Endothelial cell of umbilical vein (primary cell): ENCODE measurements around the gene GNRHR. TPM values are rescaled to one million over a fixed set of nuclear protein-coding genes. Genes with fewer than 3 reads are reported as not detected.

Experiments used
- BruUV-seq: library from RNA; stranded (reverse); fragments of 400-500 nt; replicated peaks from 2 replicates; lab custom pipeline; 2021; lab: Mats Ljungman, UMichigan
- CTCF ChIA-PET: fragments of 300-600, 350-600 bp; sonication (Branson Sonifier 250); formaldehyde crosslinking; loops from one replicate; lab custom pipeline; 2021; ENCODE audit warnings: antibody characterized with exemption, inconsistent platforms; lab: Charles Lee
- POLR2A ChIA-PET: fragments of 300-600, 350-600 bp; sonication (Branson Sonifier 250); formaldehyde crosslinking; loops from one replicate; lab custom pipeline; 2021; ENCODE audit warnings: antibody characterized with exemption, inconsistent platforms; lab: Charles Lee
- DNase-seq: peaks from one replicate; pipeline ENCODE4 v3.0.0-alpha.2; 2011; ENCODE audit warnings: low read depth, low spot score
- FAIRE-seq: peaks from 2 replicates; lab custom pipeline; 2011; peaks lifted over from hg19 to GRCh38; lab: Jason Lieb, UNC
- H2AFZ ChIP-seq: 2 replicates; pipeline ENCODE4 v1.6.0; 2012; ENCODE audit warnings: low read depth, low read length, control low read depth, inconsistent platforms
- H3K27ac ChIP-seq: 2 replicates; pipeline ENCODE4 v1.5.1; 2011; ENCODE audit warnings: low read depth, mild to moderate bottlenecking, control low read depth, low read length, moderate library complexity; ENCODE audit not compliant: insufficient read depth
- H3K27me3 ChIP-seq, 2 experiments: 2 replicates each; pipeline versions ENCODE4 v1.6.0 to v1.6.1; 2011; ENCODE audit warnings: low read length in 2 of 2, mixed read lengths in 1 of 2; ENCODE audit not compliant: control insufficient read depth in 2 of 2, insufficient read depth in 2 of 2
- H3K36me3 ChIP-seq, 2 experiments: 2 replicates in 1 of 2; 3 replicates in 1 of 2; pipeline ENCODE4 v1.5.1; 2011; ENCODE audit warnings: low read length in 2 of 2, mild to moderate bottlenecking in 1 of 2, moderate library complexity in 1 of 2; ENCODE audit not compliant: control insufficient read depth in 2 of 2, insufficient read depth in 2 of 2; ENCODE audit errors: extremely low read depth in 1 of 2
- H3K4me1 ChIP-seq: 3 replicates; pipeline ENCODE4 v1.5.1; 2011; ENCODE audit warnings: mild to moderate bottlenecking, low read length; ENCODE audit not compliant: control insufficient read depth, insufficient read depth; ENCODE audit errors: extremely low read depth
- H3K4me2 ChIP-seq: 2 replicates; pipeline ENCODE4 v1.6.1; 2011; ENCODE audit warnings: low read length, control low read depth, mixed read lengths; ENCODE audit not compliant: insufficient read depth
- H3K4me3 ChIP-seq, 3 experiments: fragments of 200-600 bp in 1 of 3; sonication (generic), shearing (Covaris generic) in 1 of 3; replicated peaks in 1 of 3; 2 replicates each; pipeline ENCODE4 v1.5.1; 2011 to 2016; ENCODE audit warnings: control low read depth in 3 of 3, low read length in 3 of 3, mild to moderate bottlenecking in 2 of 3, inconsistent platforms in 1 of 3, low read depth in 1 of 3, moderate library complexity in 1 of 3; ENCODE audit not compliant: insufficient read depth in 1 of 3
- H3K79me2 ChIP-seq: 2 replicates; pipeline ENCODE4 v1.6.0; 2012; ENCODE audit warnings: low read length, inconsistent platforms; ENCODE audit not compliant: control insufficient read depth, insufficient read depth
- H3K9ac ChIP-seq: replicated peaks from 2 replicates; pipeline ENCODE3; 2011; ENCODE audit warnings: low read length, control low read depth; ENCODE audit not compliant: insufficient read depth; ENCODE audit errors: extremely low read depth
- H3K9me1 ChIP-seq: replicated peaks from 3 replicates; pipeline ENCODE4 v1.6.0; 2011; ENCODE audit warnings: mild to moderate bottlenecking, low read length; ENCODE audit not compliant: control insufficient read depth, insufficient read depth; ENCODE audit errors: extremely low read depth
- H3K9me3 ChIP-seq: replicated peaks from 2 replicates; pipeline ENCODE4 v1.5.1; 2012; ENCODE audit warnings: low read length, inconsistent platforms; ENCODE audit not compliant: control insufficient read depth, insufficient read depth
- H4K20me1 ChIP-seq: replicated peaks from 2 replicates; pipeline ENCODE3; 2011; ENCODE audit warnings: mild to moderate bottlenecking, low read length; ENCODE audit not compliant: control insufficient read depth, insufficient read depth; ENCODE audit errors: extremely low read depth
- CTCF ChIP-seq, 2 donors: IDR thresholded peaks; 1 replicate in 1 of 2; 2 replicates in 1 of 2; pipeline ENCODE4 v1.5.1; 2011; ENCODE audit warnings: low read length in 2 of 2, mild to moderate bottlenecking in 2 of 2, moderate library complexity in 2 of 2, control low read depth in 1 of 2, inconsistent platforms in 1 of 2, low read depth in 1 of 2; ENCODE audit not compliant: insufficient read depth in 1 of 2; ENCODE audit errors: extremely low read depth in 1 of 2
- EZH2 ChIP-seq: IDR thresholded peaks from 2 replicates; pipeline ENCODE4 v1.6.1; 2012; ENCODE audit warnings: borderline replicate concordance, low read depth, mild to moderate bottlenecking, moderate library complexity, low read length, inconsistent platforms; ENCODE audit not compliant: severe bottlenecking
- FOS ChIP-seq: IDR thresholded peaks from 2 replicates; pipeline ENCODE4 v1.6.1; 2011; ENCODE audit warnings: mild to moderate bottlenecking, low read length, moderate library complexity, borderline replicate concordance; ENCODE audit not compliant: insufficient read depth
- GATA2 ChIP-seq: IDR thresholded peaks from 2 replicates; pipeline ENCODE4 v1.7.0; 2011; ENCODE audit warnings: low read depth, mild to moderate bottlenecking, moderate library complexity, mixed read lengths, low read length; ENCODE audit not compliant: insufficient read length, insufficient read depth
- JUN ChIP-seq: IDR thresholded peaks from 2 replicates; pipeline ENCODE4 v1.6.1; 2011; ENCODE audit warnings: borderline replicate concordance, low read depth; ENCODE audit not compliant: insufficient read length, insufficient read depth
- MAX ChIP-seq: IDR thresholded peaks from 2 replicates; pipeline ENCODE4 v1.6.1; 2011; ENCODE audit not compliant: insufficient read depth, insufficient read length
- MYC ChIP-seq: IDR thresholded peaks from one replicate; pipeline ENCODE4 v1.6.1; 2011; ENCODE audit warnings: mild to moderate bottlenecking, low read depth, low read length
- POLR2A ChIP-seq: IDR thresholded peaks from 2 replicates; pipeline ENCODE4 v1.6.1; 2012; ENCODE audit warnings: low read depth, mild to moderate bottlenecking, control low read depth, low read length
- POLR2AphosphoS5 ChIP-seq: IDR thresholded peaks from 2 replicates; pipeline ENCODE4 v1.6.1; 2012; ENCODE audit warnings: low read depth, mild to moderate bottlenecking, control low read depth, low read length, moderate library complexity; ENCODE audit not compliant: insufficient read depth
- dilution Hi-C: fragments of 300-500 bp; cut with MboI; formaldehyde crosslinking; loops from one replicate; pipeline ENCODE4 v1.15.0; 2019; ENCODE audit warnings: low sequenced_read_pairs; ENCODE audit not compliant: extremely low pct_ligation_motif_present
- intact Hi-C: fragments of 100-400 bp; cut with micrococcal nuclease; formaldehyde crosslinking; loops from one replicate; pipeline ENCODE4 v1.10.0; 2022
- polyA plus RNA-seq, 4 experiments: library from polyadenylated mRNA; depleted of rRNA in 3 of 4; stranded (reverse) in 3 of 4; unstranded in 1 of 4; fragments of >200 nt; gene quantifications; 2 replicates each; pipeline versions ENCODE4 v1.2.1 to v1.2.3, GENCODE V29; 2011 to 2012; ENCODE audit warnings: missing spikeins in 1 of 4
- total RNA-seq: library from RNA; stranded (reverse); gene quantifications from 2 replicates; pipeline ENCODE4 v1.2.3, GENCODE V29; 2021

Gene GNRHR
- total and polyA plus RNA-seq, 2 donors (not counting 3 experiments of a cell fraction or from before 2014, with no cell fraction given) = not detected

- dilution Hi-C loops = no loop called here
- Histone ChIP-seq H3K4me3 (no peak overlapping the region), H3K36me3 (no peaks in the 10 kb centered on the region), H3K9ac (no peak overlapping the region), H2AFZ (no peak overlapping the region), H3K27me3 (no peaks in the 10 kb centered on the region), H3K9me1 (no peaks in the 10 kb centered on the region), H3K27ac (no peak overlapping the region), H3K79me2 (no peaks in the 10 kb centered on the region), H4K20me1 (no peaks in the 10 kb centered on the region), H3K9me3 (no peaks in the 10 kb centered on the region), H3K4me1 (no peaks in the 10 kb centered on the region), H3K4me2 (no peak overlapping the region)
- no TSS peak for BruUV-seq
- intact Hi-C loops = no loop called here
- no peak for DNase-seq
- no peak for TF ChIP-seq POLR2AphosphoS5
- no peak for TF ChIP-seq JUN
- no peak for TF ChIP-seq EZH2
- TF ChIP-seq CTCF (IDR thresholded peaks at IDR 0.05; ENCODE audit: extremely low read depth in 1 of 2, insufficient read depth in 1 of 2, low read depth in 1 of 2, low read length in 2 of 2) = no peak
- no peak for TF ChIP-seq MAX
- no peak for TF ChIP-seq GATA2
- TF ChIP-seq MYC = no peak
- no peak for TF ChIP-seq POLR2A
- no peak for TF ChIP-seq FOS
- ChIA-PET CTCF (interaction anchor here (1.7 kb wide), 1 partner anchor 14 kb away, joined by 5 read pairs; no protein-coding TSS in a partner anchor), POLR2A (no interaction called here)
- FAIRE-seq = no peak
These were observed 3.5 kb downstream of the GNRHR start for GRCh38 chr4:67750691-67751090.
